NCI-H524 (cell line): ENCODE data around the gene ECD.

ENCODE experiments used
- DNase-seq, 2 experiments: peaks; one replicate each; lab custom pipeline; 2025; lab: John Stamatoyannopoulos, UW

The ECD gene

GRCh38 chr10:73167783-73168464, at the start of gene ECD, which contains the start of gene FAM149B1:
Gene ECD (minus strand): TSS chr10:73168008. CDS start chr10:73163937, 4,071 bp downstream.
Gene FAM149B1 (plus strand): TSS chr10:73168119. CDS start chr10:73168340, 221 bp downstream.
- peak; percentile 61 to 69 for DNase-seq

DNA sequence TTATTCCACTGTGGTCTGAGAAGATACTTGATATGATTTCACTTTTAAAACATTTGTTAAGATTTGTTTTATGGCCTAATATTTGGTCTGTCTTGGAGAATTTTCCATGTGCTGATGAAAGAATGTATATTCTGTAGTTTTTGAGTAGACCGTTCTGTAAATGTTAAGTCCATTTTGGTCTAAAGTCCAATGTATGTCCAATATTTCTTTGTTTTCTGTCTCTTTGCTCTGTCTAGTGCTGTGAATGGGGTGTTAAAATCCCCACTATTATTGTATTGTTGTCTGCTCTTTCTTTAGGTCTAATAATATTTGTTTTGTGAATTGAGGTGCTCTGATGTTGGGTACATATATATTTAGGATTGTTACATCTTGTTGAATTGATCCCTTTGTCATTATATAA, 47.9 kb upstream of the ECD start:
- DNase-seq, result no peak

GRCh38 chr10:73211106-73211811, 43.5 kb upstream of the ECD start:
- DNase-seq, result no peak

DNA sequence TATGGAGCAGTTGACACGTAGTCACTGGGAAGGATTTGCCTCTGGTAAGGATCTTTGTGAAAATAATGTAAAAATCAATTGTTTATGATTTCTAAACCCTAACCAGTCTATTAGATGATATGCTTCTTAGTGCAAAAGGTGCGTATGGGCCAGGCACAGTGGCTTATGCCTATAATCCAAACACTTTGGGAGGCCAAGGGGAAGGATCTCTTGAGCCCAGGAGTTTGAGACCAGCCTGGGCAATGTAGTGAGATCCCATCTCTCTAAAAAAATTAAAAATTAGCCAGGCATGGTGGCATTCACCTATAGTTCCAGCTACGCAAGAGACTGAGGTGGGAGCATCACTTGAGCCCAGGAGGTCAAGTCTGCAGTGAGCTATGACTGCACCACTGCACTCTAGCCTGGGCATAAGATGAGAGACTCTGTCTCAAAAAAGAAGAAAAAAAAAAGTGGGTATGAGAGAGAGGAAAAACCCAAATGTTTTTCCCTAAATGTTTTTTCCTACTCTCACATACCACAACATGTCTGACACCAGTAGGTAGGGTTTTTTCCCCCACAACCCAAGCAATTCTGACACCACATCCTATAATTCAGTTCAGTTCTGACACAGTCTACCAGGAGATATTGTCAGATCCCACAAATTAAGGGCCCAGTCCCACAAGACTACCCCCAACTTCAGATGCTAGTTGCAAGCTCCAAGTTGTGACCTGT, 42.7 kb upstream of the ECD start:
- no peak for DNase-seq

GRCh38 chr10:73209705-73210104, 41.9 kb upstream of the ECD start:
- no peak for DNase-seq

DNA sequence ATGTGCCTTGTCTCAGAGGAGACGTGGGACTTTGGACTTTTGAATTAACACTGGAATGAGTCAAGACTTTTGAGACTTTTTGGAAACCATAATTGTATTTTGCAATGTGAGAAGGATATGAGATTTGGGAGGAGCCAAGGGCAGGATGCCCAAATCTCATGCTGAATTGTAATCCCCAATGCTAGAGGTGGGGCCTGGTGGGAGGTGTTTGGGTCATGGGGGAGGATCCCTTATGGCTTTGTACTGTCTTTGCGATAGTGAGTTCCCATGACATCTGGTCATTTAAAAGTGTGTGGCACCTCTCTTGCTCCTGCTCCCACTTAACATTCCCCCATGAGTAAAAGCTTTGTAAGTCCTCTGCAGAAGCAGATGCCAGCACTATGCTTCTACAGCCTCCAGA, 40.1 kb upstream of the ECD start:
- no peak for DNase-seq

DNA sequence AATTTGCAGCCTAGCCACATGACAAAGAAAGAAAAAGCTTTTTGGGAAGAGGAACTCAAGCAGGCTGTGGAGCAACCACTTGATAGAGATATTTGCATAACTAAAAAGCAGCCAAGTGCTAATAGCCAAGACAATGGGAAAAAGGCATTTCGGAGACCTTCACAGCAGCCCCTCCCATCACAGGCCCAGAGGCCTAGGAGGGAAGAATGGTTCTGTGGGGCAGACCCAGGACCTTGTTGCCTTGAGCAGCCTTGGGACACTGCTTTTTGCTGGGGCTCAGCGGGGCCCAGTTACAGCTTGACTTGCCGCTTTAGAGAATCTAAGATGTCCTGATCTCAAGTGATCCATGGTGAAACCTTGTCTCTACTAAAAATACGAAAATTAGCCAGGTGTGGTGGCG, 38.6 kb upstream of the ECD start:
- DNase-seq, result no peak

DNA sequence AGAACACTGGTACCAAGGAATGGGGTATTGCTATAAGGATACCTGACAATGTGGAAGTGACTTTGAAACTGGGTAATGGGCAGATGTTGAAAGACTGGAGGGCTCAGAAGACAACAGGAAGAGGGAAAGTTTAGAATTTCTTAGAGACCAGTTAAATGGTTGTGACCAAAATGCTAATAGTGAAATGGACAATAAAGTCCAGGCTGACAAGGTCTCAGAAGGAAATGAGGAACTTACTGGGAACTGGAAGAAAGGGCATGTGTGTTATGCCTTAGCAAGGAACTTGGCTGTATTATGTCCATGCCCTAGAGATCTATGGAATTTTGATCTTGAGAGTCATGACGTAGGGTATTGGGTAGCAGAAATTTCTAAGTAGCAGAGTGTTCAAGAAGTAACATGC, 38.1 kb upstream of the ECD start:
- no peak for DNase-seq

- no peak for DNase-seq
Observed at GRCh38 chr10:73205081-73205480, 37.3 kb upstream of the ECD start.

- no peak for DNase-seq
Observed at GRCh38 chr10:73190188-73190587, 22.4 kb upstream of the ECD start.

DNA sequence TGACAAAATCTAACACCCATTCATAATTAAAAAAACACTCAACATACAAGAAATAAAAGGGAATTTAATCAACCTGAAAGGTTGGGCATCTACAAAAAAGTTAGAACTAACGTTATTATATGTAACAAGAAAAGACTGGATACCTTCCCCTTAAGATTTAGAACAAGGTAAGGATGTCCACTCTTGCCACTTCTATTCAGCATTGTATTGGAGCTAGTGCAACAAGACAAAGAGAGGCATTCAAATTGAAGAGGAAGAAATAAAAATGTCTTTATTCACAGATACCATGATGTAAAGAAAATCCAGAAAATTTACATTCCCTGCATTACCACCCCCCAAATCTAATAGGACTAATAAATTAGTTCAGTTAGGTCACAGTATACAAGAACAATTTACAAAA, 18.5 kb upstream of the ECD start:
- no peak for DNase-seq

DNA sequence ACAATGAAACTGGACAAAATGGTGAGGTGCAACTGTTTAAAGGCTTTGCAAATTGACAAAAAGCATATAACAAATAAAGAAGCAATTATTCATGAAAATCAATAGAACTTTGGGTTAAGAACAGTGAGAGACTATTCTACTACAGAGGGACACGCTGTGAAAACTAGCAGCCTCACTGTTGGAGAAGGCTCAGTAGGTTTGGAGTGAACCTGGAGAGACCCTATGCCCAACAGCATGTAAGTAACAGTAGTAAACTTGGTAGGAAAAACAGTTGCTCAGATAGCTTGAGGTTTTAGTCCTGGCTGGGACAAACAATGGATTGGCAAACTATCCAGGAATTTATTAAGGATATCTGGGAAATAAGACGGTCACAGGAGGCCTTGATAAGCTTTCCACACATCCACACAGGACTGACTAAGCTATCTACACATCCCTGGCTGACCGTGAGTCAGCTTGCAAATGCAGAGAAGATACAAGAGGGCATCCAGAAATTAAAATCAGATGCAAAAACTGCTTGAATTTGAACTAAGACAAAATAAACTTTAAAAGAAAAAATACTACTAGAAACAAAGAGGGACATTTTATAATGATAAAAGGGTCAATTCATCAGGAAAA, 16.0 kb upstream of the ECD start:
- no peak for DNase-seq

DNA sequence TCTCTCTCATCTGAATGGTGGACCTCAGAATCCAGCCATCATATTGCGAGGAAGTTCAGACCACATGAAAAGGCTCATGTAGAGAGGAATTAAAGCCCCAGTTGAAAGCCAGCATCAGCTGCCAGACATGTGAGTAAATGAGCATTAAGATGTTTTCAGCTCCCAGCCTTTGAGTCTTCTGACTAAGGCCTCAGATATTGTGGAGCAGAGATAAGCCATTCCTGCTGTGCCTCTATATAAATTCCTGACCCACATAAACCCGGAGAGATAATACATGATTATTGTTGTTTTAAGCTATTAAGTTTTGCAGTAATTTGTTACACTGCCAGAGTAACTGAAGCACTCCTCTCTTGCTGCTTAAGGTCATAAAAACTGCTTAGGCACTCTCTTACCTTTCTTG, 14.8 kb upstream of the ECD start:
- no peak for DNase-seq

DNA sequence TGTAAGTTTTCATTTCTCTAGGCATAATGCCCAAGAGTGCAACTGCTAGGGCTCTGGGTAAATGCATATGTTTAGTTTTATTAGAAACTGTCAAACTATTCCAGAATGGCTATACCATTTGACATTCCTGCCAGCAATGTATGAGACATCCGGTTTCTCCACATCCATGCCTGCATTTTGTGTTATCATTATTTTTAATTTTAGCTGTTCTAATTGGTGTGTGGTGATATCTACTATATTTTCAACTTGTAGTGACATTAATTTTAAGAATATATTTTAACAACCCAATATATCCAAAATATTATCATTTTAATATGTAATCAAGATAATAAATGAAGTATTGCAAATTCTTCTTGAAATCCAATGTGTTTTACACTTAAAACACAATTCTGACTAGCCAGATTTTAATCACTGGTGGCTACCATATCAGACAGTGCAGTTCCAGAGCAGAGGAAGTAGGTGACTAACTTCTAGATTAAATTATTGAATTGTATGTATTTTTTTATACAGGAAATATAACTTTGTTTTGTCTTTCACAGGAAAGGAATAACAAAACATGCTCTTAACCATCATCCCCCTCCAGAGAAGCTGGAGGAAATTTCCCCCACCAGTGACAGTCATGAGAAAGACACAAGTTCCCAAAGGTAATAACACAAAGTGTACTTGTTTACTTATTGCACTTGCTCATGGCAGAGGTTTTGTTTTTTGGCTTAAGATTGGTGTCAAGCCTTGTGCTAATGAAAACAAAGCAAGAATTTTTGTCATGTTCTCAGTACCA, 6.5 kb upstream of the ECD start:
- DNase-seq, result no peak

DNA sequence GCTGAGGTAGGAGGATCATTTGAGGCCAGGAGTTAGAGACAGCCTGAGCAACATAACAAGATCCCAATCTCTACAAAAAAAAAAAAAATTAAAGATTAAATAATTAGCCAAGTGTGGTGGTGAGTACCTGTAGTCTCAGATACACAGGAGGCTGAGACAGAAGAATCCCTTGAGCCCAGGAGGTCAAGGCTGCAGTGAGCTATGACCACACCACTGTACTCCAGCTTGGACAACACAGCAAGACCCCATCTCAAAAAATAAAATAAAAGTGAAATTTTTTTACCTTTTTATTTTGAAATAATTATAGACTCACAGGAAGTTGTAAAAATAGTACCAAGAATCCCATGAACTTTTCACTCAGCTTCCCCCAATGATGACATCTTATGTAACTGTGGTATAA, 5.1 kb upstream of the ECD start:
- no peak for DNase-seq

- no peak for DNase-seq
Observed at GRCh38 chr10:73169320-73169719, 1.5 kb upstream of the ECD start.

GRCh38 chr10:73168465-73168803, 626 bp upstream of the ECD start:
- DNase-seq, result peak in 1 of 2 experiments; percentile 20

- DNase-seq, result no peak
Observed at GRCh38 chr10:73167458-73167782, 388 bp downstream of the ECD start.

DNA sequence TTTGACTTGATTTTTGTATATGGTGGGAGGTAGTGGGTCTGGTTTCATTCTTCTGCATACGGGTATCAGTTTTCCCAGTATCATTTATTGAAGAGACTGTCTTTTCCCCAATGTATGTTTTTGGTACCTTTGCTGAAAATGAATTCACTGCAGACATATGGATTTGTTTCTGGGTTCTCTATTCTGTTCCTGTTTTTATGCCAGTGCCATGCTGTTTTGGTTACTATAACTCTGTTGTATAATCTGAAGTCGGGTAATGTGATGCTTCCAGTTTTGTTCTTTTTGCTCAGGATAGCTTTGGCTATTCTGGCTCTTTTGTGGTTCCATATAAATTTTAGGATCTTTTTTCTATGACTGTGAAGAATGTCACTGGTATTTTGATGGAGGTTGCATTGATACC, 836 bp downstream of the ECD start:
- no peak for DNase-seq

DNA sequence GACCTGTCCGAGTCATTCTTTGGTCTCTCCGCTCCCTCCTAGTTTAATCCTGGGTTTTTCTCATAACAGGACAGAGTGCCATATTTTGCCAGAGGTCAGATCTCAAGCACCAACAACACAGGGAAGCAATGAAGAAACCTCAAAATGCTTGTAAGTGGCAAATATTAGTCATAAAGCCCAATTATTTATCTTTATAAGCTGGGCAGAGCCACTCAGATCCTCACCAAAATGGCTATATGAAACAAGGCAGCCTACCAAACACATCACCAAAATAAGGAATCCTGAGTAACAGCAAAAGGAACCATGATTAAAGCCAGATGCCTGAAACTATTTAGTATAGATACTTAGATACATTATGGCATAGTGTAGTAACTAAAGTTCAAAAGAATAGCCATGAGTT, 4.7 kb downstream of the ECD start:
- no peak for DNase-seq

- DNase-seq, result no peak
Observed at GRCh38 chr10:73161662-73162061, 6.1 kb downstream of the ECD start.

- DNase-seq, result no peak
Observed at GRCh38 chr10:73161079-73161478, 6.7 kb downstream of the ECD start.
